HG03135 (cell line): Measurements from ENCODE around the gene HINFP.
"Not testable (repeated sequence)": the region's sequence is repeated elsewhere in the genome, so short reads cannot be mapped to it uniquely, and the experiment has no call there.

Source experiments
- ATAC-seq: cut with Tn5 transposase; IDR thresholded peaks from one replicate; pipeline ENCODE4 v1.9.1; 2021; ENCODE audit warnings: mild to moderate bottlenecking, moderate library complexity; ENCODE audit not compliant: unreplicated experiment

The HINFP gene

GRCh38 chr11:119155733-119156492, 34.5 kb downstream of the HINFP start:
- ATAC-seq: no peak

DNA sequence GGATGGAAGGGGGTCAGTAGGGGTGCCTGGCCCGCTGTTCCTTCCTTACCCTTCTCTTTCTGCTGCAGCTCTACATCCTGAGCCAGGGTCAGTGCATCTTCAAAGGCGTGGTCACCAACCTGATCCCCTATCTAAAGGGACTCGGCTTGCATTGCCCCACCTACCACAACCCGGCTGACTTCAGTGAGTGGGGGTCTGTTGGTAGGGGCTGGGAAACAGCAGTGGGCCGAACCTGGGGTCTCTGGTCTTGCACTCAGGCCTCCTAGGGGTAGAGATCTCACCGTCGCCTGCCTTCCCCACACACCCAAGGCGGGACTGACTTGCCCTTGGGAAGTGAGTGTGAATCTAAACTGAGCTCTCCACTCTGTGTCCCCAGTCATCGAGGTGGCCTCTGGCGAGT, 35.1 kb downstream of the HINFP start:
- ATAC-seq: no peak

DNA sequence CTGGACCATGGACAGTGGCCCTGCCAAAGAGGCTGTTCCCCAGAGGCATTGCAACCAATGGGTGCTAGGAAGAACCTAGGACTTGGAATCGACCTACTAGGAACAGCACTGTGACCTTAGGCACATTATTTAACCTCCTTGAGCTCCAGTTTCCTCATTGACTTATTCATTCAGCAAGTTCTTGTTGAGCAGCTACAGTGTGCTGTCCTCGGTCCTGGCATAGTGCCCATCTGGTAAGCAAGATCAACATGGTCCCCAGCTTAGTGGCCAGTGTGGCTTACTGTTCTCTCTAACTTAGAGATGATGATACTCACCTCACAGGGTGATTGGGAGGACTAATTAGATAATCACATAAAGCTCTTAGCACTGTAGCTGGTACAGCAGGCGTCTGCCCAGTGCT, 35.7 kb downstream of the HINFP start:
- ATAC-seq: no peak

DNA sequence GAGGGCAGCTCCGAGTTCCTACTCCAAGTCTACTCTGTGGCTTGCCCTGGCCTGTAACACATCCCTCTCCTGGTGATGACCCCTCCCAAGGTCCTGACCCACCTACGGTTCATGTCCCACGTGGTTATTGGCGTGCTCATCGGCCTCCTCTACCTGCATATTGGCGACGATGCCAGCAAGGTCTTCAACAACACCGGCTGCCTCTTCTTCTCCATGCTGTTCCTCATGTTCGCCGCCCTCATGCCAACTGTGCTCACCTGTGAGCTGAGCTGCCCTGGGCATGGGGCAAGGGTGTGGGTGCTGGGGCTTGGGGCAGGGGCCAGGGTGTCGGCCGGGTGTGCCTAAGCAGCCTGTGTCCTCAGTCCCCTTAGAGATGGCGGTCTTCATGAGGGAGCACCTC, 37.1 kb downstream of the HINFP start:
- no peak for ATAC-seq

DNA sequence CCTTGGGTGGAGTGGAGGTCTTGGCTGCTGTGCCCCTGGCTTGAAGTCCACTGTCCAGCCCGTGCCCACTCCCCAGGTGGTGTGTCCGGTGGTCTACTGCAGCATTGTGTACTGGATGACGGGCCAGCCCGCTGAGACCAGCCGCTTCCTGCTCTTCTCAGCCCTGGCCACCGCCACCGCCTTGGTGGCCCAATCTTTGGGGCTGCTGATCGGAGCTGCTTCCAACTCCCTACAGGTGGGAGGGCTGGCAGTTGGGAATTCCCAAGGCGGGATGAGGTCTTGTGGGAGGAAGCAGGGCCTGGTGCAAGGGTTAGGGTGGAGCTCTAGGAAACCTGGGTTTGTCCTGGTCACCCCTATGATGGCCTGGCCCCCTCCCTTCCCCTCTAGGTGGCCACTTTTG, 38.8 kb downstream of the HINFP start:
- no peak for ATAC-seq

DNA sequence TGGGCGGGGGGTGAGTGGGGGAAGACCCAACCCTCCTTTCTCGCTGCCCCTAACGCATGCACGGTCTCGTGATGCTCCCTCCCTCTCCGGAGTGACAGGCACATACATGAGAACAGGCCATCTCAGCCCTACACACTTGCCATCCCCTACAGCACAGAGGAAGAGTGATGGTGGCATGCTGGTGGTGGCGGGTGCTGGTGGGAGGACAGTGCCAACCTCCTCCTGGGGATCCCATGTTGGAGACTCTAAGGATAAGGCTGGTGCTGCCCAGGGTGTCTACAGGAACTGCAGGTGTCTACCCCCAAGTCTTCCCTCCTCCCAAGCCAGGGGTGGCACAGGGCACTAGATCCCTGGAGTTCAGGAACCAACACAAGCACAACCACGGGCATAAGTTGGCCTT, 40.5 kb downstream of the HINFP start:
- ATAC-seq: no peak

DNA sequence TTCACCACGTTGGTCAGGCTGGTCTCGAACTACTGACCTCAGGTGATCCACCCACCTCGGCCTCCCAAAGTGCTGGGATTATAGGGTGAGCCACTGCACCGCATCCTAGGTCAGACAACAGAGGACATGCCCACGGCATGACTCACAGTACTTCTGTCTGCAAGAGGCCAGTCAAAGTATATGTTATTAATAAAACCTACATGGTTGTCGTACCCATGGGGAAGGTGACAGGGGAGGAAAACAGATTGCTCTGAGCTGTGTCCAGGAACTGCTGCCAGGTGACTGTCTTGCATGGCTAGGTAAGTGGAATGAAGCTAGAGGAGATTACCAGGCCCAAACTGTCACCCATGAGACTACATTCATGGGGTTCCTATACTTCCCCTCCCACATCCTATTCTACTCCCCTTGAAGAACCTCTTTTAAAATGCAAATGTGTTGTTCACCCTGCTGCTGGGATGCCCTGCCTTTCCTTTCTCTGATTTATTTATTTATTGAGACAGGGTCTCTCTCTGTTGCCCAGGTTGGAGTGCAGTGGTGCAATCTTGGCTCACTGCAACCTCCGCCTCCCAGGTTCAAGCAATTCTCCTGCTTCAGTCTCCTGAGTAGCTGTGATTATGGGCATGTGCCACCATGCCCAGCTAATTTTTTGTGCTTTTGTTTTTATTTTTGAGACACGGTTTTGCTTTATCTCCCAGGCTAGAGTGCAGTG, 45.1 kb downstream of the HINFP start:
- no peak for ATAC-seq

- not testable (repeated sequence) for ATAC-seq
These were observed 45.7 kb downstream of the HINFP start for GRCh38 chr11:119167077-119167458.

GRCh38 chr11:119167933-119168332, 46.6 kb downstream of the HINFP start:
- no peak for ATAC-seq

- ATAC-seq: peak; percentile 92
These were observed 47.3 kb downstream of the HINFP start, which contains the start of gene NLRX1 for GRCh38 chr11:119168471-119169281. NLRX1 (plus strand) TSS chr11:119168725; CDS start chr11:119171404, 2,679 bp downstream.

DNA sequence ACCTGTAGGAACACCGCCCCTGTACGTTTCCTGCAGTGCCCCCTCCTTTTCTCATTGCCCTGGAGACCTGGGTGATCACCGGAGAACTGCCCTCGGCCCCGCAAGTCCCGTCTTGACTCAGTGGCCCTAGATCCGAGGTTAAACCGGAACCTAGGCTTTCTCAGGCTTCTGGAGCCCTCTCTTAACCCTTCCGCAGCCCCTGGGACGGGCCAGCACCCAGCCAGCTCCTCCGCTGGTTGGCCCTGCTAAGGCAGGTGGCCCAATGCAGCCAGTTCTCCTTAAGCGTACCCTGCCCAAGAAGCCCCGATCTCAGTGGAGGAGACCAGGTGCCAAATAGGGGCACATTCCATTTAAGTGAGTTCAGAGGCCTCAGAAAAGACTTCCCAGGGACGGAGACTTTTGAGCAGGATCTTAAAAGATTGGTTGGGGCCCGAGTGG, 47.9 kb downstream of the HINFP start:
- ATAC-seq: no peak

DNA sequence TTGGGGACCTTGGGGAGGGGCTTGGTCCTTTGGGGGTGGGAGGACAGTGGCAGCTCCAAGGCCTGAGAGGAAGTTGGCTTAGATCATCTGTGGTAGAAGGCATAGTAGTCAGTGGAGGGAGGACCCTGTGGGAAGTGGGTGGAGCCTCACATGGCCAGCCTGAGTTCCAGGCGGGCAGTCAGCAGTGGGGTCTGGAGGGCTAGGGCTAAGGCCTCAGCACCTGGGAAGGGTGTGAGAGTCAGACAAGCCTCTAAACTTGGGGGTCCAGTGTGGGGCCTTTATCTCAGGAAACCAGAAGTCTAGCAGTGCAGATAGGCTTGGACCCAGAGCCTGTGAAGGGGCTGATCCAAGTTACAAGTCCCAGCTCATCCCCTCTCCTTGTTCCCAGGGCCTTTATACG, 51.1 kb downstream of the HINFP start:
- ATAC-seq: no peak

DNA sequence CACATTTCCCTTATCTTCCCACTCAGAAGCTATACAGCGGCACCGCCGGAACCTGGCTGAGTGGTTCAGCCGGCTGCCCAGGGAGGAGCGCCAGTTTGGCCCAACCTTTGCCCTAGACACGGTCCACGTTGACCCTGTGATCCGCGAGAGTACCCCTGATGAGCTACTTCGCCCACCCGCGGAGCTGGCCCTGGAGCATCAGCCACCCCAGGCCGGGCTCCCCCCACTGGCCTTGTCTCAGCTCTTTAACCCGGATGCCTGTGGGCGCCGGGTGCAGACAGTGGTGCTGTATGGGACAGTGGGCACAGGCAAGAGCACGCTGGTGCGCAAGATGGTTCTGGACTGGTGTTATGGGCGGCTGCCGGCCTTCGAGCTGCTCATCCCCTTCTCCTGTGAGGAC, 52.1 kb downstream of the HINFP start:
- no peak for ATAC-seq

- ATAC-seq: no peak
These were observed 54.2 kb downstream of the HINFP start for GRCh38 chr11:119175493-119176077.

- ATAC-seq: no peak
These were observed 56.8 kb downstream of the HINFP start for GRCh38 chr11:119178166-119178680.

DNA sequence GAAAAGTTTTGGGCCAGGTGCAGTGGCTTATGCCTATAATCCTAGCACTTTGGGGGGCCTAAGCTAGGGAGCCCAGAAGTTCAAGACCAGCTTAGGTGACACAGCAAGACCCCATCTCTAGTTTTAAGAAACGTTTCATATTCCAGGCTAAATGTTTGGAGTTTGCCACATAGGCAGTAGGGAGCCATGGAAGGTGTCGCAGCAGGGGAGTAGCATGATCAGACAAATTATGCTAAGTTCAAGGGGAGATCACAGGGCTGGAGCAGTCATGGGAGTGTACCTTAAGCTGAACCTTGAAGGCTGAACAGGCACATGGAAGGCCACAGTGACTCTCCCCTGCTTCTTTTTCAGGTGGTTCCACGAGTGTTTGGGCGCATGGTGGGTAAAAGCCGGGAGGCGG, 58.0 kb downstream of the HINFP start:
- ATAC-seq: no peak

DNA sequence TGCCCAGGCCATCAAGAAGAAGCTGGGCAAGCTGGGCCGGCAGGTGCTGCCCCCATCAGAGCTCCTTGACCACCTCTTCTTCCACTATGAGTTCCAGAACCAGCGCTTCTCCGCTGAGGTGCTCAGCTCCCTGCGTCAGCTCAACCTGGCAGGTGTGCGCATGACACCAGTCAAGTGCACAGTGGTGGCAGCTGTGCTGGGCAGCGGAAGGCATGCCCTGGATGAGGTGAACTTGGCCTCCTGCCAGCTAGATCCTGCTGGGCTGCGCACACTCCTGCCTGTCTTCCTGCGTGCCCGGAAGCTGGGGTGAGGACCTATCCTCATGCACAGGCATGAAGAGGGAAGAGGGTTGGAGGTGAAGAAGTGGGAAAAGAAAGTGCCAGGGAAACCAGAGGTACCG, 58.6 kb downstream of the HINFP start:
- ATAC-seq: no peak

DNA sequence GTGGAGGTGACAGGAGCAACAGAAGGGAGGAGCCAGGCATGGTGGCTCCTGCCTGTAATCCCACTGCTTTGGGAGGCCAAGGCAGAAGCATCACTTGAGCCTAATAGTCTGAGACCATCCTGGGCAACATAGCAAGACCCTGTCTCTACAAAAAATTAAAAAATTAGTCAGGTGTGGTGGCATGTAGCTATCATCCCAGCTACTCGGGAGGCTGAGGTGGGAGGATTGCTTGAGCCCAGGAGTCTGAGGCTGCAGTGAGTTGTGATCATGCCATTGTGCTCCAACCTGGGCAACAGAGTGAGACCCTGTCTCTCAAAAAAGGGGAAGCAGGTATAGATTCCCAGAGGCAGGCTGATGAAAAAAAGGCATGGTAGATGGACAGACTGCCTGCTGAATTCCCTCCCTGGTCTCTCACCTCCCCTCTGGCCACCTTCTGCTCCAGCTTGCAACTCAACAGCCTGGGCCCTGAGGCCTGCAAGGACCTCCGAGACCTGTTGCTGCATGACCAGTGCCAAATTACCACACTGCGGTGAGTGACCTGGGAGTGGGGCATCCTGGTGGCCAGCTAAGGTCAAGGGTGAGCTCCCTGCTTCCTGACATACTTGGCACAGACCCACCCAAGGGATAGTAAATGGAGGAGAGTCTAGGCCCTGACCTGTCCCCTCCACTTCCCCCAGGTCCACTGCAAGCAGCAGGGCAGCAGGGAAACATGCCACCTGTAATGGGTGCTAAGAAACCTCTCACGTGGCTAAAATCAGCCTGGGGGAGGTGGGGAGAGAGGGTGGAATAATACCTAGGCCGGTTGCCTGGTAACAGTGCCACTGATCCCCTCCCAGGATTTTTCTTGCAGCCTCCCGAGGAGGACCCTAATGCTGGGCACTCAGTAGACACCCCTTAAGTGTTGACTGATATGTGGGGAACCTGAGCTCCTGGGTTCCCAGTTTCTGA, 59.6 kb downstream of the HINFP start:
- no peak for ATAC-seq

- ATAC-seq: no peak
These were observed 60.5 kb downstream of the HINFP start for GRCh38 chr11:119181677-119182412.
